Stimulated activated CD8-positive, alpha-beta memory T cell treated with anti-CD3 and anti-CD28 coated beads, Interleukin-15, amount 100 ng/mL, for 4 hours (primary cell): ENCODE measurements around the gene ALOX12.
"Not testable (repeated sequence)": the region's sequence is repeated elsewhere in the genome, so short reads cannot be mapped to it uniquely, and the experiment has no call there.

ENCODE experiments used
- DNase-seq, 2 donors: peaks; one replicate each; pipeline ENCODE4 v3.0.0-alpha.2; 2020; ENCODE audit warnings: low read depth in 2 of 2

ALOX12 gene

GRCh38 chr17:7046127-7046724 lies 50.4 kb downstream of the ALOX12 start:
- no peak for DNase-seq

GRCh38 chr17:7046725-7047397 lies 51.0 kb downstream of the ALOX12 start:
- peak in 1 of 2 donors; percentile 64 for DNase-seq

GRCh38 chr17:7047566-7047965 lies 51.7 kb downstream of the ALOX12 start:
- DNase-seq, result no peak

- no peak for DNase-seq
These were observed 53.1 kb downstream of the ALOX12 start for GRCh38 chr17:7048968-7049367.

- not testable (repeated sequence) for DNase-seq
These were observed 54.7 kb downstream of the ALOX12 start for GRCh38 chr17:7050583-7050982.

- DNase-seq, result no peak
These were observed 60.5 kb downstream of the ALOX12 start for GRCh38 chr17:7056386-7056785.

GRCh38 chr17:7058831-7059447 lies 63.1 kb downstream of the ALOX12 start:
- DNase-seq, result no peak
